Prostate gland (tissue), 2 donors: ENCODE measurements around the gene SNN. TPM values are rescaled to one million over a fixed set of nuclear protein-coding genes. Genes with fewer than 3 reads are reported as not detected.
A peak's percentile ranks its signal among the peaks of the same experiment; 100 is the strongest.

Experiments
- DNase-seq: peaks from one replicate; pipeline ENCODE4 v3.0.0-alpha.2; 2019; ENCODE audit warnings: low spot score
- H3K27ac ChIP-seq, 2 donors: fragments of 200-600 bp; sonication (generic); 2 replicates each; pipeline ENCODE4 v1.5.1; 2017 to 2019
- H3K27me3 ChIP-seq: fragments of 200-600 bp; sonication (generic); replicated peaks from 2 replicates; pipeline ENCODE4 v1.5.1; 2019; ENCODE audit not compliant: insufficient read depth
- H3K36me3 ChIP-seq, 2 donors: fragments of 200-600 bp; sonication (generic); 1 replicate in 1 of 2; 2 replicates in 1 of 2; pipeline versions ENCODE4 v1.5.1 to v1.8.1; 2017 to 2019
- H3K4me1 ChIP-seq: fragments of 200-600 bp; sonication (generic); replicated peaks from 2 replicates; pipeline ENCODE4 v1.5.1; 2019
- H3K4me3 ChIP-seq, 2 donors: fragments of 200-600 bp; sonication (generic); 2 replicates each; pipeline ENCODE4 v1.5.1; 2017 to 2019
- H3K9me3 ChIP-seq: fragments of 200-600 bp; sonication (generic); 2 replicates; pipeline ENCODE4 v1.5.1; 2017
- POLR2A ChIP-seq: fragments of 450-650 bp; IDR thresholded peaks from one replicate; pipeline ENCODE4 v1.6.1; 2016; ENCODE audit warnings: antibody characterized with exemption, mild to moderate bottlenecking
- POLR2AphosphoS5 ChIP-seq: sonication (generic); formaldehyde crosslinking; IDR thresholded peaks from one replicate; pipeline ENCODE4 v1.6.1; 2017; ENCODE audit warnings: antibody characterized with exemption
- WGBS: methylation state at CpG from one replicate; pipeline ENCODE4 v1.1.5; 2018; 5-methylcytosine and 5-hydroxymethylcytosine counted together
- intact Hi-C: fragments of 100-400 bp; cut with DNase I; formaldehyde crosslinking; loops from one replicate; pipeline ENCODE4 v1.14.2; 2022
- total RNA-seq, 2 donors: library from RNA; depleted of rRNA; stranded (reverse); fragments of >200 nt; gene quantifications; one replicate each; pipeline ENCODE4 v1.1.0, GENCODE V29; 2016
- TF ChIP-seq, protein P1 (sequence below), 4 experiments: fragments of 200-600 bp in 2 of 4; fragments of 450-650 bp in 2 of 4; sonication (generic) in 2 of 4; IDR thresholded peaks; 1 replicate in 3 of 4; 2 replicates in 1 of 4; pipeline ENCODE4 v1.5.1; 2016 to 2019; ENCODE audit warnings: antibody characterized with exemption in 4 of 4, mild to moderate bottlenecking in 2 of 4, moderate library complexity in 2 of 4

Gene SNN
- total RNA-seq: 10 to 100 TPM; 20.8 TPM

DNA sequence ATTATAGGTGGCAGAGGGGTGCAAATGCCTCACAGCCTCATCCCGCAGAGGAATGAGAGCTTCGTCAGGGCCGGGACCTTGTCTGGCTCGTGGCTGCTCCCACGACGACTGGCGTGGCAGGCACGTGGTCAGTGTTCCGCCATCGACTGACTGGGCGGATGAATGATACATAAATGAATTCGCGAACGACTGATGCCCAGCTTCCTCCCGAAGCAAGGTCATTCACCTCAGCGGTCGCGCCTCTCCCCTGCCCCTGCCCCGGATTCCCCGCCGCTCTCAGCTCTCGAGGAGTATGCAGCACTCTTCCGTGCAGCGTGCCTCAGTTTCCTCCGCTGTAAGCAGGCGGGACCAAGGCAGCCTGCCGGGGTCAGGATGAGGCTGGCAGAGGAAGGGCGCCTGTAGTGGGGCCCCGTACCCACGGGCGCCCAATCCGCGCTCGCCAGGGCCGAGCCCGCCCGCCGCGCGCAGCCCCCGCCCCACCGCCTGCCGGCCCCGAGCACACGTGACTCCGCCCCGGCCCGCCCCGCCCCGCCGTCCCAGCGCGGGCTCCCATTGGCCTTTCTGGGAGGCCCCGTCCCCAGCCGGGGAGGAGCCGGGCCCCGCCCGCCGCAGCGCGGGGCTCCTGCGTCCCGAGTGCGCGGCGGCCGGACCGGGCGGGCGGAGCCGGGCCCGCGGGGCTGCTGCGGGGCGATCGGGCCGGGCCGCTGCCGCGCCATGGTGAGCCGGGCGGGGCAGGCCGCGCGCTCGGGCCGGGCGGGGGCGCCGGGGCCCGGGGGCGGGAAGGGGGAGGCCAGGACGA, at the start of gene SNN:
Gene SNN (plus strand): TSS at position 632 of the 799 bp plus-strand sequence. CDS start 7,605 bp downstream, outside the sequence.
- peaks cover 23% of the 10 kb centered on the region for H3K4me1 ChIP-seq
- H3K27ac ChIP-seq: peak within 1 kb of the TSS; percentile 69 to 74
- no peaks in the 10 kb centered on the region for H3K9me3 ChIP-seq
- no peaks in the 10 kb centered on the region for H3K36me3 ChIP-seq
- 20% methylated on average over 28 of the region's 93 CpGs for WGBS
- H3K4me3 ChIP-seq: peak within 1 kb of the TSS; percentile 88 to 89
- TF ChIP-seq POLR2A (peak; percentile 25), POLR2AphosphoS5 (no peak)
- intact Hi-C loops: loop anchor here (10.0 kb wide), 1 partner anchor 127 kb away; the partner anchor contains the start of gene ZC3H7A
- H3K27me3 ChIP-seq: no peaks in the 10 kb centered on the region
- DNase-seq: peak; percentile 86

DNA sequence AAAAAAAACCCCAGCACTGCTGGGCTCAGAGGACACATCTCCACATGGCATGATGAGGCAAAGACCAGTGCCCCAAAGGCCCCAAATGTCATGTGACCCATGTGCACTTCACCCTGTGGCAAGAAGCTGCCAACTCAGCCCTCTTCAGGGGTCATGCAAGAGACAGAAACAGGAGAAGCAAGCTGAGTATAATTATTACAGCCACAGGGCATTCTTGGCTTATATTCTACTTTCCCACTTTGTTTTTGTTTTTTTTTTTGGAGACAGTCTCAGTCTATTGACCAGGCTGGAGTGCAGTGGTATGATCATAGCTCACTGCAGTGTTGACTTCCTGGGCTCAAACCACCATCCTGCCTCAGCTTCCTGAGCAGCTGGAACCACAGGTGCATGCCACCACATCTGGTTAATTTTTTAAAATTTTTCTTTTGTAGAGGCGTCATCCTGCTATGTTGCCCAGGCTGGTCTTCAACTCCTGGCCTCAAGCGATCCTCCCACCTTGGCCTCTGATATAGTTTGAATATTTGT, 48.9 kb upstream of the SNN start:
- Histone ChIP-seq H3K27ac (no peak overlapping the region), H3K36me3 (no peaks in the 10 kb centered on the region), H3K27me3 (no peaks in the 10 kb centered on the region), H3K9me3 (no peaks in the 10 kb centered on the region), H3K4me3 (no peak overlapping the region), H3K4me1 (no peaks in the 10 kb centered on the region)
- DNase-seq: no peak
- TF ChIP-seq, protein P1, sequence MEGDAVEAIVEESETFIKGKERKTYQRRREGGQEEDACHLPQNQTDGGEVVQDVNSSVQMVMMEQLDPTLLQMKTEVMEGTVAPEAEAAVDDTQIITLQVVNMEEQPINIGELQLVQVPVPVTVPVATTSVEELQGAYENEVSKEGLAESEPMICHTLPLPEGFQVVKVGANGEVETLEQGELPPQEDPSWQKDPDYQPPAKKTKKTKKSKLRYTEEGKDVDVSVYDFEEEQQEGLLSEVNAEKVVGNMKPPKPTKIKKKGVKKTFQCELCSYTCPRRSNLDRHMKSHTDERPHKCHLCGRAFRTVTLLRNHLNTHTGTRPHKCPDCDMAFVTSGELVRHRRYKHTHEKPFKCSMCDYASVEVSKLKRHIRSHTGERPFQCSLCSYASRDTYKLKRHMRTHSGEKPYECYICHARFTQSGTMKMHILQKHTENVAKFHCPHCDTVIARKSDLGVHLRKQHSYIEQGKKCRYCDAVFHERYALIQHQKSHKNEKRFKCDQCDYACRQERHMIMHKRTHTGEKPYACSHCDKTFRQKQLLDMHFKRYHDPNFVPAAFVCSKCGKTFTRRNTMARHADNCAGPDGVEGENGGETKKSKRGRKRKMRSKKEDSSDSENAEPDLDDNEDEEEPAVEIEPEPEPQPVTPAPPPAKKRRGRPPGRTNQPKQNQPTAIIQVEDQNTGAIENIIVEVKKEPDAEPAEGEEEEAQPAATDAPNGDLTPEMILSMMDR (IDR thresholded peaks at IDR 0.05): no peak
- no peak for TF ChIP-seq POLR2A
- TF ChIP-seq POLR2AphosphoS5: no peak
- WGBS: 78% methylated on average over 2 of the region's 2 CpGs
- intact Hi-C loops: no loop called here

DNA sequence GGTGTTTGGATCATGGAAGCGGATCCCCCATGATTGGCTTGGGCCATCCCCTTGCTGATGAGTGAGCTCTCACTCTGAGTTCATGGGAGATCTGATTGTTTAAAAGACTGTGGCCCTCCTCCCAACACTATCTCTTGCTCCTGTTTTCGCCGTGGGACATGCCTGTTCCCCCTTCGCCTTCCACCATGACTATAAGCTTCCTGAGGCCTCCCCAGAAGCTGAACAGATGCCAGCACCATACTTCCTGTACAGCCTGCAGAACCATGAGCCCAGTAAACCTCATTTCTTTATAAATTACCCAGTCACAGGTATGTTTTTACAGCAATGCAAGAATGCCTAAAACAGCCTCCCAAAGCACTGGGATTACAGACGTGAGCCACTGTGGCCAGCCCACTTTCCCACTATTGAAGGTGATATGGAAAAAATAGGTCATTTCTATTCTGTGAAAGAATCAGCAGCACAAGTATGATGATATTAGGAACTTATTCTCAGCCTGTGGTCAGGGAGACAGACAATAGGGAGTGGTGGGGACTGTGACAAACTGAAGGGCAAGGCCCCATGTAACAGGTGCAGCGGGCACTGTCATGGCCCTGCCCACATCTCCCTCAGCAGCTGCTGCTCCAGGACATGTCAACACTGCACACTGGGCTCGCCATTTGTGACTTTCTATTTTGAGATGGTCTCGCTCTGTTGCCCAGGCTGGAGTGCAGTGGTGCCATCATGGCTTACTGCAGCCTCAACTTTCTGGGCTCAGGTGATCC, 47.8 kb upstream of the SNN start:
- WGBS: 91% methylated on average over 8 of the region's 8 CpGs
- H3K27ac ChIP-seq: no peak overlapping the region
- intact Hi-C loops: no loop called here
- H3K27me3 ChIP-seq: no peaks in the 10 kb centered on the region
- H3K36me3 ChIP-seq: no peaks in the 10 kb centered on the region
- no peak for DNase-seq
- TF ChIP-seq POLR2AphosphoS5 (no peak), POLR2A (no peak)
- TF ChIP-seq, protein P1 (IDR thresholded peaks at IDR 0.05): no peak
- H3K9me3 ChIP-seq: no peaks in the 10 kb centered on the region
- H3K4me3 ChIP-seq: no peak overlapping the region
- no peaks in the 10 kb centered on the region for H3K4me1 ChIP-seq

DNA sequence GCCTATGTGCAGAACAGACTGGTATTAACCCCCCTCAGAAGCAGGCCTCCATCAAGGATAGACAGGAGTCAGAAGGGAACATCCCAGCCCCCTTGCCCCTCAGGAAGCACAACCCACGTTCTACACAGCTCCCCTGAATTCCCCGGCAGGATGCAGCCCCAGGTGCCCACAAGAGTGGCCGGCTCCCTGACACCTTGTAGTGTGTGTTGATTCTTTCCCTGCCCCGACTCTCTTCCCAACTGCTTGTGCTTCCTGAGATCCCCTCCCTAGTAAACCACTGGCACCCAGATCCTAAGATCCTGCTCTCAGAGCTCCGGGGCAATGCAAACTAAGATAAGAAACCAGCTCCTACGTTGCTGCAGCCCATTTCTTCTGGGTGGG, 46.7 kb upstream of the SNN start:
- H3K4me3 ChIP-seq: no peak overlapping the region
- no peaks in the 10 kb centered on the region for H3K36me3 ChIP-seq
- no peaks in the 10 kb centered on the region for H3K27me3 ChIP-seq
- peak overlapping the region in 1 of 2 donors; percentile 17 for H3K27ac ChIP-seq
- no peaks in the 10 kb centered on the region for H3K4me1 ChIP-seq
- H3K9me3 ChIP-seq: no peaks in the 10 kb centered on the region
- 38% methylated on average over 6 of the region's 6 CpGs for WGBS
- no peak for DNase-seq
- intact Hi-C loops: no loop called here
- TF ChIP-seq, protein P1 (IDR thresholded peaks at IDR 0.05): no peak
- TF ChIP-seq POLR2A (no peak), POLR2AphosphoS5 (no peak)

DNA sequence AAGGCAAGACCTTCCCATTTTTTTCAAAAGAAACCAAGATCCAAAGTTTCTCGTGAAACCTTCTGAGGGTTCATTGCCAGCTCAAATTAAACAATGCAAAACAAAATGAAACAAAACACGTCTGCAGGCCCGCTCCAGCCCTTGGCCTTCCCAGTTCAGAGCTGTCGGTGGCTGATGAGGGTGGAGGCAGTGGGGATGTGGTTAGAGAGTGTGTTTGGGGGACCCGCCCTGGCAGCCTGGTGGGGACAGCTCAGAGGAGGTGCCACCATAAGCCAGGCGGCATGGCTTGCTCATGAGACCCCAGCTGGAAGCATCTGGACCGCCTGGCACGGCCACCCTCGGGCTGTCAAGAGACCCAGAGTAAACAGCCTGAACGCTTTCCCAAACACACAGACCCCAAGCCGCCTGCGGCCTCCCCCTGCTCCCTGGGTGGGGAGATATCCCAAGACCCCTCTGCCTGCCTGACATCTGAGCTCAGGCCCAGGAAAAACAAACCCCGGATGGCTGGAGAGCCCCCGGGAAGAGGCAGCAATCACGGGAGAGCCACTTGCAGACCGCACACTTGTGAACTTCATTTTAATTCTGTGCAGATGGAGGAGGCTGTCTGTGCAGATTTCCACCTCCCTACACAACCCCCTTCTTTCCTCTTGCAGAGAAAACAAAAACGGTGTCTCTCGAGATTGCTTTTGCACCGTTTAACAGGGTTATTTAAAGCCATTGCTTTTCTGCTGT, 46.2 kb upstream of the SNN start:
- no peak overlapping the region for H3K4me3 ChIP-seq
- no peaks in the 10 kb centered on the region for H3K4me1 ChIP-seq
- 29% methylated on average over 15 of the region's 19 CpGs for WGBS
- peak overlapping the region; percentile 17 to 51 for H3K27ac ChIP-seq
- intact Hi-C loops: no loop called here
- no peaks in the 10 kb centered on the region for H3K27me3 ChIP-seq
- DNase-seq: no peak
- TF ChIP-seq POLR2A: no peak
- no peaks in the 10 kb centered on the region for H3K9me3 ChIP-seq
- no peaks in the 10 kb centered on the region for H3K36me3 ChIP-seq
